ENCODE measurements around the gene DRD3.

DNA sequence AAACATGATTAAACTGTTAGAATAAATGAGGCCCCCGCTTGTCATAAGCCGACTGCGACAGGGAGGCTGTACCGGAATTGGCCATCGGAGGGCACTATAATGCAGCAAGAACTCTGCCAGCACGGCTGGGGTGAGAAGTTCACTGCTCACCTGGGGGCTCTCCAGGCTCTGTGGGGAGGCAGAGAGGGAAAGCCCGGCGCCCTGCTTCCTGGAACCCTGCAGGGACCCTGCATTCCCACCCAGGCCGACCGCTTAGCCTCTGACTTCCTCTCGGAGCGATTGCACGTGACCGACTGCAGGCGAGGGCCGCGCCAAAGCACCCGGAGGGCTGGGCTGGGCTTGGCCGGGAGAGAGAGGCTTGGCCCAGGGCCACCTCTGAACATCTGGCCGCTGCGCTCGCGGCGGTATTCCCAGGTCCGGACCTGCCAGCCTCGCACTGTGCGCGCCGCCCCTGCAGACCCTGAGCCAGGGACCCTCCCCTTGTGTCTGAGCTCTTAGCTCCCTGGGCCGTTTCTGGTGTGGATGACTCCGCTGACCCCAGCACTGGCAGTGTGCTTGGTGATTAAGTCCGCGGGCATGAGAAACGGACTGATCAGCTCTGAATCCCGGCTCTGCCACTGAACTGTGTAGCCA lies 26.2 kb downstream of the DRD3 start:
- TF ChIP-seq, protein P1, sequence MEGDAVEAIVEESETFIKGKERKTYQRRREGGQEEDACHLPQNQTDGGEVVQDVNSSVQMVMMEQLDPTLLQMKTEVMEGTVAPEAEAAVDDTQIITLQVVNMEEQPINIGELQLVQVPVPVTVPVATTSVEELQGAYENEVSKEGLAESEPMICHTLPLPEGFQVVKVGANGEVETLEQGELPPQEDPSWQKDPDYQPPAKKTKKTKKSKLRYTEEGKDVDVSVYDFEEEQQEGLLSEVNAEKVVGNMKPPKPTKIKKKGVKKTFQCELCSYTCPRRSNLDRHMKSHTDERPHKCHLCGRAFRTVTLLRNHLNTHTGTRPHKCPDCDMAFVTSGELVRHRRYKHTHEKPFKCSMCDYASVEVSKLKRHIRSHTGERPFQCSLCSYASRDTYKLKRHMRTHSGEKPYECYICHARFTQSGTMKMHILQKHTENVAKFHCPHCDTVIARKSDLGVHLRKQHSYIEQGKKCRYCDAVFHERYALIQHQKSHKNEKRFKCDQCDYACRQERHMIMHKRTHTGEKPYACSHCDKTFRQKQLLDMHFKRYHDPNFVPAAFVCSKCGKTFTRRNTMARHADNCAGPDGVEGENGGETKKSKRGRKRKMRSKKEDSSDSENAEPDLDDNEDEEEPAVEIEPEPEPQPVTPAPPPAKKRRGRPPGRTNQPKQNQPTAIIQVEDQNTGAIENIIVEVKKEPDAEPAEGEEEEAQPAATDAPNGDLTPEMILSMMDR (conservative IDR thresholded peaks at IDR 0.05; ENCODE audit: low read depth in 2 of 2) = peak; percentile 95 to 98
- TF ChIP-seq JUNB (IDR thresholded peaks at IDR 0.05; ENCODE audit: unreplicated experiment) (no peak), NANOG (IDR thresholded peaks at IDR 0.05; ENCODE audit: borderline replicate concordance) (peak; percentile 69), CREB1 (CRISPR knock-in tag; IDR thresholded peaks at IDR 0.05; ENCODE audit: low read depth) (no peak), POLR2AphosphoS5 (IDR thresholded peaks at IDR 0.05; ENCODE audit: low read depth) (peak; percentile 46)
- TF ChIP-seq, protein P2, sequence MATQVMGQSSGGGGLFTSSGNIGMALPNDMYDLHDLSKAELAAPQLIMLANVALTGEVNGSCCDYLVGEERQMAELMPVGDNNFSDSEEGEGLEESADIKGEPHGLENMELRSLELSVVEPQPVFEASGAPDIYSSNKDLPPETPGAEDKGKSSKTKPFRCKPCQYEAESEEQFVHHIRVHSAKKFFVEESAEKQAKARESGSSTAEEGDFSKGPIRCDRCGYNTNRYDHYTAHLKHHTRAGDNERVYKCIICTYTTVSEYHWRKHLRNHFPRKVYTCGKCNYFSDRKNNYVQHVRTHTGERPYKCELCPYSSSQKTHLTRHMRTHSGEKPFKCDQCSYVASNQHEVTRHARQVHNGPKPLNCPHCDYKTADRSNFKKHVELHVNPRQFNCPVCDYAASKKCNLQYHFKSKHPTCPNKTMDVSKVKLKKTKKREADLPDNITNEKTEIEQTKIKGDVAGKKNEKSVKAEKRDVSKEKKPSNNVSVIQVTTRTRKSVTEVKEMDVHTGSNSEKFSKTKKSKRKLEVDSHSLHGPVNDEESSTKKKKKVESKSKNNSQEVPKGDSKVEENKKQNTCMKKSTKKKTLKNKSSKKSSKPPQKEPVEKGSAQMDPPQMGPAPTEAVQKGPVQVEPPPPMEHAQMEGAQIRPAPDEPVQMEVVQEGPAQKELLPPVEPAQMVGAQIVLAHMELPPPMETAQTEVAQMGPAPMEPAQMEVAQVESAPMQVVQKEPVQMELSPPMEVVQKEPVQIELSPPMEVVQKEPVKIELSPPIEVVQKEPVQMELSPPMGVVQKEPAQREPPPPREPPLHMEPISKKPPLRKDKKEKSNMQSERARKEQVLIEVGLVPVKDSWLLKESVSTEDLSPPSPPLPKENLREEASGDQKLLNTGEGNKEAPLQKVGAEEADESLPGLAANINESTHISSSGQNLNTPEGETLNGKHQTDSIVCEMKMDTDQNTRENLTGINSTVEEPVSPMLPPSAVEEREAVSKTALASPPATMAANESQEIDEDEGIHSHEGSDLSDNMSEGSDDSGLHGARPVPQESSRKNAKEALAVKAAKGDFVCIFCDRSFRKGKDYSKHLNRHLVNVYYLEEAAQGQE (IDR thresholded peaks at IDR 0.05; ENCODE audit: unreplicated experiment) = no peak
- TF ChIP-seq, protein P3, sequence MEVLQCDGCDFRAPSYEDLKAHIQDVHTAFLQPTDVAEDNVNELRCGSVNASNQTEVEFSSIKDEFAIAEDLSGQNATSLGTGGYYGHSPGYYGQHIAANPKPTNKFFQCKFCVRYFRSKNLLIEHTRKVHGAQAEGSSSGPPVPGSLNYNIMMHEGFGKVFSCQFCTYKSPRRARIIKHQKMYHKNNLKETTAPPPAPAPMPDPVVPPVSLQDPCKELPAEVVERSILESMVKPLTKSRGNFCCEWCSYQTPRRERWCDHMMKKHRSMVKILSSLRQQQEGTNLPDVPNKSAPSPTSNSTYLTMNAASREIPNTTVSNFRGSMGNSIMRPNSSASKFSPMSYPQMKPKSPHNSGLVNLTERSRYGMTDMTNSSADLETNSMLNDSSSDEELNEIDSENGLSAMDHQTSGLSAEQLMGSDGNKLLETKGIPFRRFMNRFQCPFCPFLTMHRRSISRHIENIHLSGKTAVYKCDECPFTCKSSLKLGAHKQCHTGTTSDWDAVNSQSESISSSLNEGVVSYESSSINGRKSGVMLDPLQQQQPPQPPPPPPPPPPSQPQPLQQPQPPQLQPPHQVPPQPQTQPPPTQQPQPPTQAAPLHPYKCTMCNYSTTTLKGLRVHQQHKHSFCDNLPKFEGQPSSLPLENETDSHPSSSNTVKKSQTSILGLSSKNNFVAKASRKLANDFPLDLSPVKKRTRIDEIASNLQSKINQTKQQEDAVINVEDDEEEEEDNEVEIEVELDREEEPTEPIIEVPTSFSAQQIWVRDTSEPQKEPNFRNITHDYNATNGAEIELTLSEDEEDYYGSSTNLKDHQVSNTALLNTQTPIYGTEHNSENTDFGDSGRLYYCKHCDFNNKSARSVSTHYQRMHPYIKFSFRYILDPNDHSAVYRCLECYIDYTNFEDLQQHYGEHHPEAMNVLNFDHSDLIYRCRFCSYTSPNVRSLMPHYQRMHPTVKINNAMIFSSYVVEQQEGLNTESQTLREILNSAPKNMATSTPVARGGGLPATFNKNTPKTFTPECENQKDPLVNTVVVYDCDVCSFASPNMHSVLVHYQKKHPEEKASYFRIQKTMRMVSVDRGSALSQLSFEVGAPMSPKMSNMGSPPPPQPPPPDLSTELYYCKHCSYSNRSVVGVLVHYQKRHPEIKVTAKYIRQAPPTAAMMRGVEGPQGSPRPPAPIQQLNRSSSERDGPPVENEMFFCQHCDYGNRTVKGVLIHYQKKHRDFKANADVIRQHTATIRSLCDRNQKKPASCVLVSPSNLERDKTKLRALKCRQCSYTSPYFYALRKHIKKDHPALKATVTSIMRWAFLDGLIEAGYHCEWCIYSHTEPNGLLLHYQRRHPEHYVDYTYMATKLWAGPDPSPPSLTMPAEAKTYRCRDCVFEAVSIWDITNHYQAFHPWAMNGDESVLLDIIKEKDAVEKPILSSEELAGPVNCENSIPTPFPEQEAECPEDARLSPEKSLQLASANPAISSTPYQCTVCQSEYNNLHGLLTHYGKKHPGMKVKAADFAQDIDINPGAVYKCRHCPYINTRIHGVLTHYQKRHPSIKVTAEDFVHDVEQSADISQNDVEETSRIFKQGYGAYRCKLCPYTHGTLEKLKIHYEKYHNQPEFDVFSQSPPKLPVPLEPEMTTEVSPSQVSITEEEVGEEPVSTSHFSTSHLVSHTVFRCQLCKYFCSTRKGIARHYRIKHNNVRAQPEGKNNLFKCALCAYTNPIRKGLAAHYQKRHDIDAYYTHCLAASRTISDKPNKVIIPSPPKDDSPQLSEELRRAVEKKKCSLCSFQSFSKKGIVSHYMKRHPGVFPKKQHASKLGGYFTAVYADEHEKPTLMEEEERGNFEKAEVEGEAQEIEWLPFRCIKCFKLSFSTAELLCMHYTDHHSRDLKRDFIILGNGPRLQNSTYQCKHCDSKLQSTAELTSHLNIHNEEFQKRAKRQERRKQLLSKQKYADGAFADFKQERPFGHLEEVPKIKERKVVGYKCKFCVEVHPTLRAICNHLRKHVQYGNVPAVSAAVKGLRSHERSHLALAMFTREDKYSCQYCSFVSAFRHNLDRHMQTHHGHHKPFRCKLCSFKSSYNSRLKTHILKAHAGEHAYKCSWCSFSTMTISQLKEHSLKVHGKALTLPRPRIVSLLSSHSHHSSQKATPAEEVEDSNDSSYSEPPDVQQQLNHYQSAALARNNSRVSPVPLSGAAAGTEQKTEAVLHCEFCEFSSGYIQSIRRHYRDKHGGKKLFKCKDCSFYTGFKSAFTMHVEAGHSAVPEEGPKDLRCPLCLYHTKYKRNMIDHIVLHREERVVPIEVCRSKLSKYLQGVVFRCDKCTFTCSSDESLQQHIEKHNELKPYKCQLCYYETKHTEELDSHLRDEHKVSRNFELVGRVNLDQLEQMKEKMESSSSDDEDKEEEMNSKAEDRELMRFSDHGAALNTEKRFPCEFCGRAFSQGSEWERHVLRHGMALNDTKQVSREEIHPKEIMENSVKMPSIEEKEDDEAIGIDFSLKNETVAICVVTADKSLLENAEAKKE (CRISPR knock-in tag; IDR thresholded peaks at IDR 0.05) = peak; percentile 78
